ENCODE measurements around the gene LINC01488. TPM values are rescaled to one million over a fixed set of nuclear protein-coding genes. Genes with fewer than 3 reads are reported as not detected.

Gene LINC01488
- total and polyA plus RNA-seq, 2 experiments from 2014 or later: not detected

GRCh38 chr11:69526453-69526810, 45.0 kb downstream of the LINC01488 start (continued):
- no peak for TF ChIP-seq CTCF (conservative IDR thresholded peaks at IDR 0.05; ENCODE audit: low read depth in 2 of 2)

GRCh38 chr11:69529001-69529400, 47.5 kb downstream of the LINC01488 start:
- no peak overlapping the region for H2AFZ ChIP-seq
- Mint-ChIP-seq H3K36me3 (ENCODE audit: low read depth) (no peaks in the 10 kb centered on the region; the same call in 2 of the 3 replicates), H3K4me1 (peaks cover 19% of the 10 kb centered on the region), H3K27me3 (ENCODE audit: insufficient read depth, low read depth, poor library complexity) (peaks cover 11% of the 10 kb centered on the region), H3K9me3 (no peaks in the 10 kb centered on the region; the same call in 2 of the 3 replicates), H3K4me3 (no peak overlapping the region), H3K27ac (no peak overlapping the region)
- H4K20me1 ChIP-seq (replicated peaks; ENCODE audit: insufficient read depth): no peaks in the 10 kb centered on the region
- H3K4me1 ChIP-seq (ENCODE audit: insufficient read depth): peaks cover 7% of the 10 kb centered on the region; the same call in 1 of the 2 replicates
- H3F3A ChIP-seq (replicated peaks; ENCODE audit: low read depth): no peaks in the 10 kb centered on the region
- no peaks in the 10 kb centered on the region for H3K27me3 ChIP-seq (ENCODE audit: insufficient read depth)
- H3K36me3 ChIP-seq (ENCODE audit: insufficient read depth): no peaks in the 10 kb centered on the region
- H3K4me2 ChIP-seq: no peak overlapping the region
- no peak overlapping the region for H3K4me3 ChIP-seq
- no peak overlapping the region for H3K27ac ChIP-seq (ENCODE audit: low read depth)
- no peak for ATAC-seq
- H3K79me2 ChIP-seq (replicated peaks; ENCODE audit: insufficient read depth): no peaks in the 10 kb centered on the region
- no peak for DNase-seq (ENCODE audit: low spot score)
- H3K9me2 ChIP-seq (ENCODE audit: insufficient read depth): no peaks in the 10 kb centered on the region
- TF ChIP-seq STAT1 (IDR thresholded peaks at IDR 0.05; ENCODE audit: unreplicated experiment): no peak
- no peak for TF ChIP-seq REST (IDR thresholded peaks at IDR 0.05; ENCODE audit: unreplicated experiment)
- no peak for TF ChIP-seq ZNF462 (CRISPR knock-in tag; IDR thresholded peaks at IDR 0.05)
- TF ChIP-seq ZNF114 (CRISPR knock-in tag; IDR thresholded peaks at IDR 0.05): no peak
- TF ChIP-seq POLR2AphosphoS5 (IDR thresholded peaks at IDR 0.05; ENCODE audit: low read depth): no peak
- TF ChIP-seq EZH2phosphoT487 (IDR thresholded peaks at IDR 0.05; ENCODE audit: unreplicated experiment): no peak
- no peak for TF ChIP-seq NANOG (IDR thresholded peaks at IDR 0.05; ENCODE audit: borderline replicate concordance)
- no peak for TF ChIP-seq EZH2 (IDR thresholded peaks at IDR 0.05; ENCODE audit: low read depth, unreplicated experiment)
- no peak for TF ChIP-seq ETS1 (IDR thresholded peaks at IDR 0.05)
- no peak for TF ChIP-seq CTCF (conservative IDR thresholded peaks at IDR 0.05; ENCODE audit: low read depth in 2 of 2)
- TF ChIP-seq JUNB (IDR thresholded peaks at IDR 0.05; ENCODE audit: unreplicated experiment): no peak
